ENCODE data around the gene RBAK. TPM values are rescaled to one million over a fixed set of nuclear protein-coding genes. Genes with fewer than 3 reads are reported as not detected.

Gene RBAK
- total and polyA plus RNA-seq, 2 experiments from 2014 or later, result 4.6 to 8.4 TPM

GRCh38 chr7:5117095-5117970 is 71.7 kb downstream of the RBAK start:
- Histone ChIP-seq H3K27me3 (replicated peaks; ENCODE audit: insufficient read depth) (no peaks in the 10 kb centered on the region), H3K79me2 (ENCODE audit: insufficient read depth) (no peaks in the 10 kb centered on the region), H4K20me1 (ENCODE audit: insufficient read depth) (no peaks in the 10 kb centered on the region), H3K27ac (no peak overlapping the region), H3F3A (ENCODE audit: insufficient read depth) (no peaks in the 10 kb centered on the region), H3K9ac (no peak overlapping the region), H3K4me2 (ENCODE audit: unreplicated experiment) (no peak overlapping the region), H3K4me1 (ENCODE audit: insufficient read depth) (no peaks in the 10 kb centered on the region), H3K9me2 (ENCODE audit: insufficient read depth) (no peaks in the 10 kb centered on the region), H2AFZ (no peak overlapping the region), H3K9me3 (ENCODE audit: low read depth) (no peaks in the 10 kb centered on the region), H3K4me3 (no peak overlapping the region), H3K36me3 (ENCODE audit: low read depth) (no peaks in the 10 kb centered on the region)
- DNase-seq, result no peak
- TF ChIP-seq EZH2phosphoT487 (IDR thresholded peaks at IDR 0.05; ENCODE audit: insufficient read depth, low read depth), result no peak
- TF ChIP-seq EZH2 (IDR thresholded peaks at IDR 0.05; ENCODE audit: insufficient read depth, poor library complexity, severe bottlenecking), result no peak
- WGBS, 2 experiments (ENCODE audit: low coverage in 1 of 2, low lambda C conversion rate in 2 of 2, missing lambda C conversion rate in 2 of 2), result 75 to 76% methylated on average over 51 to 56 of the region's 56 CpGs
- in situ Hi-C loops (cut with MboI), result no loop called here

Small RNA genes lying within 50 kb of the gene (small RNA-seq; reads per million reads assigned to genes)
- not detected for gene AC092032.1 (ENCODE audit: low read depth, low replicate concordance)

Other genes with a start within 250 kb of the RBAK start
- 0.11 TPM in 1 of 2 replicates, not detected in the other for gene PAPOLB, start 183.8 kb upstream of the RBAK start, total RNA-seq (2014; rRNA removed; shearing (Covaris generic))
- gene PAPOLB, start 183.8 kb upstream of the RBAK start, polyA plus RNA-seq (2016; fragmentation: Nextera tagmentation; extraction: Ambion mirVana), result 0.04 TPM in 1 of 2 replicates, not detected in the other
- 0.13 and 4.3 TPM in 2 replicates for gene RADIL, start 162.1 kb upstream of the RBAK start, total RNA-seq (2014; rRNA removed; shearing (Covaris generic))
- 0.55 and 0.77 TPM in 2 replicates for gene RADIL, start 162.1 kb upstream of the RBAK start, polyA plus RNA-seq (2016; fragmentation: Nextera tagmentation; extraction: Ambion mirVana)
- gene MMD2, start 86.7 kb upstream of the RBAK start, total RNA-seq (2014; rRNA removed; shearing (Covaris generic)), result not detected in 2 replicates
- gene MMD2, start 86.7 kb upstream of the RBAK start, polyA plus RNA-seq (2016; fragmentation: Nextera tagmentation; extraction: Ambion mirVana), result not detected in 2 replicates
- 90.4 and 99.3 TPM in 2 replicates for gene WIPI2, start 144.4 kb downstream of the RBAK start, total RNA-seq (2014; rRNA removed; shearing (Covaris generic))
- 70.3 and 71.5 TPM in 2 replicates for gene WIPI2, start 144.4 kb downstream of the RBAK start, polyA plus RNA-seq (2016; fragmentation: Nextera tagmentation; extraction: Ambion mirVana)
- 1.2 and 2.1 TPM in 2 replicates for gene SLC29A4, start 237.1 kb downstream of the RBAK start, total RNA-seq (2014; rRNA removed; shearing (Covaris generic))
- gene SLC29A4, start 237.1 kb downstream of the RBAK start, polyA plus RNA-seq (2016; fragmentation: Nextera tagmentation; extraction: Ambion mirVana), result 0.35 and 0.37 TPM in 2 replicates

All from GM23248 (cell line).